ENCODE measurements around the gene GIMAP5.

GIMAP5 gene

DNA sequence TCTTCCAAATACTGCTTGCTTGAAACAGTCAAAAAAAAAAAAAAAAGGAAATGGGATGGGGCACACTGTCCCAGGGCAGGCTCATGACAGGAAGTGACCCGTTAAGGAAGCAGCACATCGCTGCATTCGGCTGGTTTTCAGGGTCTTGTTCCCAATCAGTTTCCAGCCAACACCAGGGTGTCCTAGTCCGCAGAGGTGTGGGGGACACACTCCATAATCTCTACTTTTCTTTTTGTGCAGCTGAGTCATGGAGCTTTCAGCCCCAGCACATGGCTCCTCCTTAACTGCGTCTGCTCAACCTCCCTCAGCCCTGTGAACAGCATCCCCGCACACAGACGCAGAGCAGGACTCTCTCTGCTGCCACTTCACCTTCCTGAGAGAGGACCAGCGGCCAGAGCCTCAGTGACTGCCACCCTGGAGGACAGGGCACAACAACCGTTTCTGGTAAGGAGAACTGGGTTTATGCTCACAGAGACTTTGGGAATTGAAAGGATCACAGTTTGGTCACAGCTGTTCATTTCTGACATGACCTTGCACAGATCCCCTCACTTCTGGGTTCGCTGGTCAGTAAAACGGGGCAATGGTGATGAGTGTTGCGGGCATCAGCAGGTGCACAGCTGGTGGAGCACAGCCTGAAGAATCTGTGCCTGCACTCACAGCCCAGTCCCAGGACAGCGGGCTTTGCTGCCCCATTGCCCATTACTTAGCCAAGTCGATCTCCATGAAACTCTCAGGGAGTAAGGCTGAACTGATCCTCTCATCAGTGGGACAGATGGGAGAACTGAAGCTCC lies at the start of gene GIMAP5:
GIMAP5 (plus strand) TSS at position 154 of the 791 bp plus-strand sequence. CDS start 3,467 bp downstream, outside the sequence.
- in situ Hi-C loops (cut with MboI; ENCODE audit: low sequenced_read_pairs) = no loop called here

DNA sequence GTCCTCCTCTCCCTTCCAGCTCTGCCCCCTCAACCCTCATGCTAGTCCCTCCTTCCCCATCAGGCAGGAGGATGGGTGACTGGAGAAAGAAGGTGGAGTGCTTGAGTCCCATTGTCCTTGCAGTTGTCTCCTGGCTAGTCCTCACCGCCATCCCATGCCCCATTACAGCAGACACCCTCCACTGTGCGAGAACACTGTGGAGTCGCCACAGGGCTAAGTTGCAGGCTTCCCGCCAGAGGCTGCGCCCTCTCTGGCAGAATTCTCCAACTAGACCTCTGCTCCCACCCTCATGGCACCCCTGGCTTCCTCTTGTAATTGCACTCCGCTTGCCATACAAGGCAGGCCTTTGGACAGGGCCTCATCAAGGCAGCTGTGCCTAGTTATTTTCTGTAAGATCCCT lies 48.6 kb upstream of the GIMAP5 start:
- in situ Hi-C loops (cut with MboI; ENCODE audit: low sequenced_read_pairs) = no loop called here

DNA sequence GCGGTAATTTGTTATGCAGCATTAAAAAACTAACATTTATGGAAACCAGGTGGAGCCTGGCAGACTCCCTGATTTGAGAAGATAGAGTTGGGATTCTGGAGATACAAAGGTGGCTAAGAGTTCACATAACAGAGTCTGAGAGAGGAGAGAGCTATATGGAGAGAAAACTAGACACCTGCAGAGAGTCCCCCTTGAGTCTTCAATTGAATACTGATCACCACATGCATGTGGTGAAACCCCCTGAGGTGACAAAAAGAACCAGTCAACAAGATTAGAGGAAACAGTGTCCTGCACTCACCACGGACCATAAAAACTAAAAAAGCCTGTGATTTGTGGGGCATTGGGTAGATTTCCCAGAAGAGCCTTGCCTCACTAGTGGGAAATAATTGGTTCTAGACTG lies 41.6 kb upstream of the GIMAP5 start:
- in situ Hi-C loops (cut with MboI; ENCODE audit: low sequenced_read_pairs) = no loop called here

DNA sequence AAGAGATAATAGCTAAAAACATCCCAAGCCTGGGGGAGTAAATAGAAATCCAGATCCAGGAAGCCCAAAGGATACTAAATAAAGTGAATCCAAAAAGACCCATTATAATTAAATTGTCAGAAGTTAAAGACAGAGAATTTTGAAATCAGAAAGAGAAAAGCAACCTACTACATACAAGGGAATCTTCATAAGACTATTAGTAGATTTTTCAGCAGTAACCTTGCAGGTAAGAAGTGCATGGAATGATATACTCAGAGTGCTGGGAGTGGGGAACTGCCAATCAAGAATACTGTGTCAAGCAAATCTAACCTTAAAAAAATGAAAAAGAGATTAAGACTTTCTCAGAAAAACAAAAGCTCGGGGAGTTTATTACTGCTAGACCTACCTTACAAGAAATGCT lies 34.0 kb upstream of the GIMAP5 start:
- in situ Hi-C loops (cut with MboI; ENCODE audit: low sequenced_read_pairs) = no loop called here

DNA sequence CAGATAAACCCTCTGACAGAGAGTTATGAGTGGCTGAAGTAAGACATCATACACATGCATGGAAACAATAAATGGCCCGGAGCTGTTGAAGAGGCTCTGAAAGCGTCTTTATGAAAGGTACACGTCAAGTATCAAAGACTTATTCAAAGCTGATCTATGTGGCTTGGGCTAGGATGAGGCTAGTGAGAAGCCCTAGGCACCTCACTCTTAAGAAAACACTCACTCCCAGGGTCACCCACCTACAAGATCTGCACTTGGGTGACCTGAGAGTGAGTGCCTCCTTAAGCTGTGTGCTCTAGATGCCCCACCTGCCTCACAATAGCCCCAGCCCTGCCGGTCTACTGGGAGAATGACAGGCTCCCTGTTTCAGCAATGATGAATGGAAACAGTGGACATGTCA lies 21.9 kb upstream of the GIMAP5 start:
- in situ Hi-C loops (cut with MboI; ENCODE audit: low sequenced_read_pairs) = no loop called here

DNA sequence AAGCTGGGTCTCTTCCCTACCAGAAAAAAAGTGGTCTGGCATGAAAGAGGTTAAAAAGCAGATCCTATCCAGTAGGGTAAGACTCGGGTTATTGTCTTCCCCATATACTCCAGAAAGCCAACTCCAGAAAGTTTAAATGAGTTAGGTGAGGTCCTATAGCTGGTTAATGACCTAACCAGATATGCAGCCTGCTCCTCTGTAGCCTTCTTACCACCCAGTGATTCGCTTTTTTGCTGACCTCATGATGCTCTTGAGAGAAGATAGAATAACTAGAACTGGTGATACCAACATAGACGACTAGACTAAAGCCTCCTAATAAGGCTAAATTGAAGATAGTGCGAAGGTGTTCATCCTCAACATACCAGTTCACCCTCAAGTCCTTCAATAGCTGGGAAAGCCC lies 21.5 kb upstream of the GIMAP5 start:
- in situ Hi-C loops (cut with MboI; ENCODE audit: low sequenced_read_pairs) = no loop called here

DNA sequence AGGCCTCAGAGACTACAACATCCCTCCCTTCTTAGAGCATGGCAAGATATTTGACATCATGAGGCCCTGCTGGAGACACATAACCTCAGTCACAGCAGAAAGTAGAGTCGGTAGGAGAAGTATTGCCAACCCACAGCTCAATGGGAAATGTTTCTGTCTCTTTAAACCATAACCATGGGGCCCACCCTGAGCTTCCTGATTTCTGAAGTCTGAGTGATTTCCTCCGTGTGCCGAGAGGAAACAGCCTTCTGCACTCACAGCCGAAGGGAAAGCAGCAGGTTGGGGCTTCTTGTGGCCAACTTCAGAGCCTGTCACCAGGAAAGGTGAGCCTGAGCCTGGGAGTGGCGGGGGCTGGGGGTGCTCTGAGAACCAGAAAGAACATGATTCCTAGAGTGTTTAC lies 20.9 kb upstream of the GIMAP5 start, which contains the start of gene GIMAP1:
GIMAP1 (plus strand) TSS at position 246 of the 400 bp plus-strand sequence. CDS start 2,435 bp downstream, outside the sequence.
- in situ Hi-C loops (cut with MboI; ENCODE audit: low sequenced_read_pairs) = no loop called here

DNA sequence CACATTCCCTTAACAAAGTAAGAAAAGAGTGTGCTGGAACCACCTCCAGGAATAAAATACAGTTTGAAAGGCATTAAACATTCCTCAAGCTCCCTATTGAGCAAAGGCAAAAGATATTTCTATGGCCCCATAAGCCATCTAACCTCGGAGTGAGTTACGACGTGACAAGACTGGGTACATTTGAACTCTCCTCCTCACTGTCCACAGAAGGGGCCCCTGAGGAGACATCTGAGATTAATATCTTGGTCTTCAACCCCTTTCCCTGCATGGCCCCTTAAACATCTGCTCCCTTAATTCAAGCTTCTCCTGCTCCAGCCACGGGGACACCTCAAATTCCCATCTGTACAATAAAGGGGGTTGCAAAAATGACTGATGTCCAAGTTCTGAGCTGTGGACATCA lies 20.3 kb upstream of the GIMAP5 start:
- in situ Hi-C loops (cut with MboI; ENCODE audit: low sequenced_read_pairs) = no loop called here

DNA sequence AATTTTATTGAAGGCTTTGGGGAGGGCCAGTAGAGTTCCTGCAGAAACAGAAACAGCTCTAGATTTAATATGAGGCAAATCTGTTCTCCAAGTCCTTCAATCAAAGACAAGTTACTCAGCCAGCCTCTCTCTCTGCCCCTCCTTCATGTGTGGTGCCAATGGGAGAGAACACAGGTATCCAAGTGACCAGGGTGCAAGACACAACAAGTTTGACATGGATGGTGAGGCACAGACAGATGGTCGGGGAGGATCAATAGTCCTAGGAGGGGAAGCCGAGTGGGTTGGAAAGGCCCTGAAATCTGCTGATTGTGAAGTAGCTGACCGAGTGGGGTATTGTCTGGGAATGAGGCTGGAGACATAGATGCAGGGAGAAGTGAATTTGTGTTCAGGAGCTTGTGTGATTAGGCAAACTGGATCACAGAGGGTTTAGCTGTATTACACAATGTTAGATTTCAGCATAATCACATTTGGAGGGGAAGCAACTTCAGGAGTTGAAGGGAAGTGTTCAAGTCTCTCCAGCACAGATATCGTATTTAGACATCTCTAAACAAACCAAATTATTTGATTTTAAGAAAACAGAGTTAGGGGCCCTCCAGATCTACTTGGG lies 19.3 kb upstream of the GIMAP5 start:
- in situ Hi-C loops (cut with MboI; ENCODE audit: low sequenced_read_pairs) = no loop called here

DNA sequence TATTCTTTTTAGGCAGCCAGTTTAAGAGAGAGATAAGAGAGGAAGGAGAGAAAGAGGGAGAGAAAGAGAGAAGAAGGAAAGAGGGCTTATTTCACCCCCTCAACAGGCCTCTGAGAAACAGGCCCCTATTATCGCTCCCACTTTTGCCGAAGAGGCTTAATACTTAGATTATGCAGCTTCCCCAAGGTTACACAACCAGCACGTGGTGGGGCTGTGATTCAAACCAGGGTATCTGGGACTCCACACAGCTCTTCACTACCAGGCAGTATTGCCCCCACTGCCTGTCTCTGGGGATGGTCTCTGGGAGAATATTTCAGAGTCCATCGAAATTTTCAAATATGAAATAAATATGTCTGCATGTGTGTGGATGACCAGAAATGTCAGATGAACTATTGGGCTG lies 17.8 kb upstream of the GIMAP5 start:
- in situ Hi-C loops (cut with MboI; ENCODE audit: low sequenced_read_pairs) = no loop called here

DNA sequence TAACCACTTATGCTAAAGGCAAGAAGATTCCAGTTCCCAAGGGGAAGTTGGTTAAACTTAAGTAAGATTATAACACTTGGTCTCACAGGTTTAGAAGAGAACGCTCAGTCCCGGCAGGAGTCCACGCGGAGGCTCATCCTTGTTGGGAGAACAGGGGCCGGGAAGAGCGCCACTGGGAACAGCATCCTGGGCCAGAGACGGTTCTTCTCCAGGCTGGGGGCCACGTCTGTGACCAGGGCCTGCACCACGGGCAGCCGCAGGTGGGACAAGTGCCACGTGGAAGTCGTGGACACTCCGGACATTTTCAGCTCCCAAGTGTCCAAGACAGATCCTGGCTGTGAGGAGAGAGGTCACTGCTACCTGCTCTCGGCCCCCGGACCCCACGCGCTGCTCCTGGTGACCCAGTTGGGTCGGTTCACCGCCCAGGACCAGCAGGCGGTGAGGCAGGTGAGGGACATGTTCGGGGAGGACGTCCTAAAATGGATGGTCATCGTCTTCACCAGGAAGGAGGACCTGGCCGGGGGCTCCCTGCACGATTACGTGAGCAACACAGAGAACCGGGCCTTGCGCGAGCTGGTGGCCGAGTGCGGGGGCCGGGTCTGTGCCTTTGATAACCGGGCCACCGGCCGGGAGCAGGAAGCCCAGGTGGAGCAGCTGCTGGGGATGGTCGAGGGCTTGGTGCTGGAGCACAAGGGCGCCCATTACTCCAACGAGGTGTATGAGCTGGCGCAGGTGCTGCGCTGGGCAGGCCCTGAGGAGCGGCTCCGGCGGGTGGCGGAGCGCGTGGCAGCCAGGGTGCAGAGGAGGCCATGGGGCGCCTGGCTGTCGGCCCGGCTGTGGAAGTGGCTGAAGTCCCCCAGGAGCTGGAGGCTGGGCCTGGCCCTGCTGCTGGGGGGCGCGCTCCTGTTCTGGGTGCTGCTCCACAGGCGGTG lies 17.0 kb upstream of the GIMAP5 start:
- in situ Hi-C loops (cut with MboI; ENCODE audit: low sequenced_read_pairs) = no loop called here

DNA sequence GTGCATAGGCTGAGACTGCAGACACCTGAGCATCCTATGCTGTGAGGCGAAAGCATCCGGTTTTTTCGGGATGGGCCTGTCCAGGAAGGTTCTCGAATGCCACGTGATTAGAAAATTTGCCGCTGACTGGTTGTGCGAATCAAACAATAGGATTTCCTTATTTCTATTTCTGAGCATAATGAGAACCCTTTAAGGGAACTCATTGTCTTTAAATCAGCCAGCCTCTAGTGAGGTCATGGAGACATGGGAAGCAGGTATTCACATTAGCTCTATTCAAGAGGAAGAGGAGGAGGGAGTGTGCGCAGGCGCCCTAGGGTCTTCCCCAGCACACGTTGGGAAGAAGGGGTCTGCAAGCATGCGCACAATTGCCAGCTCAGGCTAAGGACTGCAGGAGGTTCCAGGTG lies 15.2 kb upstream of the GIMAP5 start:
- in situ Hi-C loops (cut with MboI; ENCODE audit: low sequenced_read_pairs) = no loop called here

DNA sequence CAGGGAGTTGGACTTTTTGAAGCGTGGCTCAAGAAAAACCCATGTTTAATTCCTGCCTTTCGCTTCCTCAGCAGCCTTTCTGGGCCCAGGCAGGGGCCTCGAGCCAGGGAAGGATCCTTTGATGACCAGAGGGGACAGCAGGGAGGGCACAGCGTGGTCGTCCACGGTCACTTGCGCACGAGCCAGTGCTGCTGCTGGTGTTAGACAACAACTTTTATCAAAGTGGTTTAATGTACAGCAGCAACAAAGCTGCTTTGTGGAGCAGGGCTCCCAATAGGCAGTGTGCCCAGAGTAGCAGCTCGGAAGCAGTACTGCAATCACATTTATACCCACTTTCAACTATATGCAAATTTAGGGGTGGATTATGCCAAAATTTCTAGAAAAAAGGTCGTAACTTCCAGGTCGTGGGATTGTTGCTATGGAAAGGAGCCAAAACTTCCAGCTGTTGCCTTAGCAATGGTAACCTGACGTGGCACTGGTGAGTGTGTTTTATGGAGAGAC lies 14.7 kb upstream of the GIMAP5 start:
- in situ Hi-C loops (cut with MboI; ENCODE audit: low sequenced_read_pairs) = no loop called here

DNA sequence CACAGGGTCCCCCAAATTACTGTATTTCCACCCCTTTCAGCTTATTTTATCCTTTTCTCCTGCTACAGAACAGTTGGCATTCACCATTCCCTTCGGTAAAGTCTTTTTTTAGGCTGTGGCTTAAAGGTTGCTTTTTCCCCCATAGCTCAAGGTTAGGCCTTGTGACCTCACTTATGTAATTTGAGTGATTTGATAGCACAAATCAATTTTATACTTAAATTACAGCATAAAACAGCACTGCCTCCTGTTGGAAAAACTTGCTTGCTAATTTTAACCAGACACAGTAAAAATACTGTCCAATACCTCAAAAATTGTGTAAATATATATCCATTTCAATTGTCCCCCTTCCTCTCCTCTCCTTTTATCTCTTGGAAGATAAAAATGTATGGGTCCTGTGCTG lies 13.8 kb upstream of the GIMAP5 start:
- in situ Hi-C loops (cut with MboI; ENCODE audit: low sequenced_read_pairs) = no loop called here

DNA sequence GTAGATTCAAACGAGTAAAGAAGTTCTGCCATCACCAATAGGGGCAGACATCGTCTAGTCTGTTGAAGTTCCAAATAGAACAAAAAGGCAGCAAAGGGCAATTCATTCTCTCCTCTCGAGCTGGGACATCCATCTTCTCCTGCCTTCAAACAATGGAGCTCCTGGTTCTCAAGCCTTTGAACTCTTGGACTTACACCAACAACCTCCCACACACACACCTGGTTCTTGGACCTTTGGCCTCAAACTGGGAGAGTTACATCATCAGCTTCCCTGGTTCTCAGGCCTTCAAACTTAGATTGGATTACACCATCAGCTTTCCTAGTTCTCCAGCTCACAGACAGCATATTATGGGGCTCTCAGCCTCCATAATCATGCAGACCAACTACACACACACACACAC lies 9.8 kb upstream of the GIMAP5 start:
- in situ Hi-C loops (cut with MboI; ENCODE audit: low sequenced_read_pairs) = no loop called here

DNA sequence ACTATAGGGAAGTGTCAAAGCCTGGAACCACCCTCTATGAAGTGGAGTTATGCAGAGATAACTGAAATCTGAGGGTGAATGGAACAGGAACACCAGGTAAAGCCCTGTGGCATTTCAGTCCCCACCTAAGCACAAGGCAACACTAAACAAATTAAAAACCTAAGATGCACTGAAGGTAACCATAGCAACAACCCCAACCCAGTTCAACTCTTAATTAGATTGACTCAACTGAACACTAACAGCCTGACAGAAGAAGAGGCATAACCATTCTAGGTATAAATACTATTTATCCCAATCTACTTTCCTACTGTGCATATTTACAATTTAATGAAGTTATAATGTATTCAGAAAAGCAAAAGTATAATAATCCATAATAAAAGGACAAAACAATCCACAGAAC lies 9.2 kb upstream of the GIMAP5 start:
- in situ Hi-C loops (cut with MboI; ENCODE audit: low sequenced_read_pairs) = no loop called here

DNA sequence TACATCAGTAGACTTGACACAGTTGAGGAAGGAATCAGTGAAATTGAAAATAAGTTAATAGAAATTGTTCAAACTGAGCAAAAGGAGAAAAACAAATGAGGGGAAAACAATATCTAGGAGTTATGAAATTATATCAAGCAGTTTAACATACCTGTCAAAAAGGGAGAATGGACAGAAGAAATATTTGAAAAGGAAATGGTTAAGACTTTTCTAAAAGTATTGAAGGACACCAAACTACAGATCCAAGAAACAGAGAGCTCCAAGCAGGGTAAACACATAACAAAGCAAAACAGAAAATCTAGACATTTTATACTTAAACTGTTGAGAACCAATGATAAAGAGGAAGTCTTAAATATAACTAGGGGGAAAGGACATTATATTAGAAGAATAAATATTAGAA lies 8.6 kb upstream of the GIMAP5 start:
- in situ Hi-C loops (cut with MboI; ENCODE audit: low sequenced_read_pairs) = no loop called here

DNA sequence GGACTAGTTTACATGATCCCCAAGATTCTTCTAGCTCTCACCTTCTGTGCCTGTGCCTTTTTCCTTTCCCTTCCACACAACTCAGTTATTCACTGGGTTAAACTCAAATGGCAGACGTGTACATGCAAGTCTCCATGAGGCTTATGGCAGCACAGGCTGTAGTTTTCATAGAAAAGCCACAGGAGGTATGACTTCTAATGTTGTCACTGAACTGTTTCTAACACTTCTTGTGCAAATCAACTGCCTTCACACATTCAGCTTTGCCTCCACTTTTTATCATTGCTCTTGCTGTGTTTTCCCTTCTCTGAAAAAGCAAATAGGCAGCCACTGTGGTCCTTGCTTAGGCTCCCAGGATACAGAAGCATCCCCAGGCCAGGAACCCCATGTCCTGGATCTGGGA lies 5.3 kb upstream of the GIMAP5 start:
- in situ Hi-C loops (cut with MboI; ENCODE audit: low sequenced_read_pairs) = no loop called here

DNA sequence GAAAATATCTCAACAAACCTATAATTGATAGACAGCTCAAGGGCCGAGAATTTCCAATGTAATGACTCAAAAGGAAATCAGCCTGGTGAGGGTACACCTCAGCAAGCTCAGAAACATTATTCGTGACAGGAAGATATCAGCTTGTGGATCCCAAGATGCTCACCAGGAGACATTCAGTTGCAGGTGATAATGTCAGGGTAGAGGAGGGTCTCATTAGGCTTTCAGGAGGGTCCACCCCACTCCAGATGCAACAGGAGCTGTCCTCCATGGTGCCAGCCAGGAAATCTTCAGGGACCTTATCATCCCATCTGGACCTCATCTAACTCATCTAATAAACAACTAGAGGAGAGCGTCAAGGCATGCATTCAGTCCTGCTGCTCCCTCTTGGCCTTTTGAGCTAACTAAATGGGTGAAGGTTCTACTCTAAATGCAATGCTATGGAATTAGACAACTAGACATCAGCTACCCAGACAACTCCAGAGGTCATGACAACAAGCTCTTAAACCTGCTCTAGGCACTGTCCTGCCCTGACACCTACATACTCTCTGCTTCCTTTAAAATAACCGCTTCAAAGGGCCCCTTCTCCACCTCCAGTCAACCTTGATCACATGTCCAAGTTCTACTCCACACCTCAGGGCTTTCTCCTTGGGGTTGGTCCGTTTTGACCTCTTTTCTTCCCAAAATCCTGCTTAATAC lies 4.3 kb upstream of the GIMAP5 start:
- in situ Hi-C loops (cut with MboI; ENCODE audit: low sequenced_read_pairs) = no loop called here

DNA sequence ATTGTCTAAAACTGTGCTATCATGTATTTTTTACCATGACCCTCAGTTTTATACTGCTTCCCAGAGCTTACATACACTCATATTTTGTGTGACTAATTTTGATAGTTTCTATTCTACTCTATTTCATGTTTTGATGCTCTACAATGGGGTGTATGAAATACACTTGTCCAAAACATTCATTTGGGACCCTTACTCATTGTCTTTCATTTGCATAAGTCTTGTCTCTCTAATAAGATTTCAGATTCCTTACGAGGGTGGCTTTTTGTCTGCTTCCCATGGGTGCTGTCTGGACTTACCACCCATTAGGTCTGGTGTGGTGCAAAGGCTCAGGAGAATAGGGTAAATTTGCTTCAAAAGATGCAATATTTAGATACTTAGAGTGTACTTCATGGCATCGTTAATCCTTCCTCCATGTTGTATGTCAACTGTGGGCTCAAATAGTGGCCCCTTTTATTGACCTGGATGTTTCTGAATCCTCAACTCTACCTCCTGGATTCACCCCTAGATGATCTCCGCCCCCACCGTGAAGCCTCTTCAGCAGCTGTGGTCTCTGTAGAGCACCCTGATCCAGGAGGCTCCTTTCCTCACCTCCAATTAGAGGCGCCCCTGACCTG lies 3.6 kb upstream of the GIMAP5 start:
- in situ Hi-C loops (cut with MboI; ENCODE audit: low sequenced_read_pairs) = no loop called here

All from HL-60/S4 treated with retinoic acid at 250 ng/mL for 4 days and 3 days (cell line).